CD8-positive, alpha-beta memory T cell (primary cell): Measurements from ENCODE around the gene PLLP. TPM values are rescaled to one million over a fixed set of nuclear protein-coding genes. Genes with fewer than 3 reads are reported as not detected.

Experiments
- CTCF ChIA-PET: fragments of 350-600 bp; sonication (Branson Sonifier 250); formaldehyde crosslinking; loops from one replicate; lab custom pipeline; 2021; ENCODE audit warnings: antibody characterized with exemption; lab: Charles Lee
- POLR2A ChIA-PET: fragments of 350-600 bp; sonication (Branson Sonifier 250); formaldehyde crosslinking; loops from one replicate; lab custom pipeline; 2021; ENCODE audit warnings: antibody characterized with exemption; lab: Charles Lee
- DNase-seq, 5 donors: peaks; one replicate each; pipeline versions ENCODE4 v3.0.0 to v3.0.0-alpha.2; 2020 to 2022; ENCODE audit warnings: mixed read lengths in 1 of 5
- H3K27ac ChIP-seq: one replicate; pipeline ENCODE4 v1.7.0; 2013; ENCODE audit warnings: low read depth, mild to moderate bottlenecking, low read length, moderate library complexity
- H3K27me3 ChIP-seq: 2 replicates; pipeline ENCODE4 v1.7.0; 2013; ENCODE audit warnings: low read length, mild to moderate bottlenecking; ENCODE audit not compliant: insufficient read depth, poor library complexity, severe bottlenecking
- H3K36me3 ChIP-seq: 2 replicates; pipeline ENCODE4 v1.7.0; 2013; ENCODE audit warnings: mild to moderate bottlenecking, low read length, moderate library complexity; ENCODE audit not compliant: insufficient read depth
- H3K4me1 ChIP-seq: 2 replicates; pipeline ENCODE4 v1.7.0; 2013; ENCODE audit warnings: mild to moderate bottlenecking, low read length, moderate library complexity; ENCODE audit not compliant: insufficient read depth
- H3K4me3 ChIP-seq: 2 replicates; pipeline ENCODE4 v1.7.0; 2013; ENCODE audit warnings: mild to moderate bottlenecking, low read length
- H3K9me3 ChIP-seq: 2 replicates; pipeline ENCODE4 v1.7.0; 2013; ENCODE audit warnings: mild to moderate bottlenecking, low read length
- H3K27ac Mint-ChIP-seq, 8 donors: one replicate each; pipeline ENCODE4 v1.8.0; 2020 to 2021; ENCODE audit warnings: mixed read lengths in 8 of 8, mild to moderate bottlenecking in 6 of 8, inconsistent platforms in 3 of 8, moderate library complexity in 3 of 8
- H3K27me3 Mint-ChIP-seq, 2 donors: one replicate each; pipeline ENCODE4 v1.8.0; 2020 to 2021; ENCODE audit warnings: mixed read lengths in 2 of 2, mild to moderate bottlenecking in 1 of 2, moderate library complexity in 1 of 2
- H3K36me3 Mint-ChIP-seq, 3 donors: one replicate each; pipeline ENCODE4 v1.8.0; 2020 to 2021; ENCODE audit warnings: mixed read lengths in 3 of 3, inconsistent platforms in 1 of 3, mild to moderate bottlenecking in 1 of 3
- H3K4me1 Mint-ChIP-seq, 3 donors: one replicate each; pipeline ENCODE4 v1.8.0; 2020 to 2021; ENCODE audit warnings: mixed read lengths in 3 of 3, inconsistent platforms in 1 of 3, mild to moderate bottlenecking in 1 of 3
- H3K4me3 Mint-ChIP-seq, 7 donors: one replicate each; pipeline ENCODE4 v1.8.0; 2020 to 2021; ENCODE audit warnings: mixed read lengths in 7 of 7, mild to moderate bottlenecking in 6 of 7, moderate library complexity in 4 of 7, inconsistent platforms in 2 of 7
- H3K9me3 Mint-ChIP-seq, 5 donors: one replicate each; pipeline ENCODE4 v1.8.0; 2020 to 2022; ENCODE audit warnings: mixed read lengths in 5 of 5, mild to moderate bottlenecking in 3 of 5, moderate library complexity in 2 of 5, inconsistent platforms in 1 of 5
- polyA plus RNA-seq: library from polyadenylated mRNA; unstranded; fragments of 300-500 nt; fragmentation: Illumina TruSeq; gene quantifications from one replicate; pipeline ENCODE4 v1.2.3, GENCODE V29; 2021
- total RNA-seq, 2 experiments: library from RNA; stranded (reverse); gene quantifications; one replicate each; pipeline ENCODE4 v1.2.3, GENCODE V29; 2021

The PLLP gene
- total and polyA plus RNA-seq, 3 experiments from 2014 or later, result 0.49 to 0.72 TPM; not detected in 1

GRCh38 chr16:57208926-57209325 lies 75.5 kb downstream of the PLLP start:
- Histone ChIP-seq H3K4me3 (no peak overlapping the region), H3K4me1 (no peaks in the 10 kb centered on the region), H3K27ac (no peak overlapping the region), H3K36me3 (peaks cover 45% of the 10 kb centered on the region), H3K27me3 (no peaks in the 10 kb centered on the region), H3K9me3 (no peaks in the 10 kb centered on the region)
- ChIA-PET POLR2A (interaction anchor here (0.5 kb wide), 1 partner anchor 159 kb away, joined by 3 read pairs; no protein-coding TSS in a partner anchor), CTCF (interaction anchor here (1.9 kb wide), 1 partner anchor 91 kb away, joined by 4 read pairs; no protein-coding TSS in a partner anchor)
- no peaks in the 10 kb centered on the region for H3K9me3 Mint-ChIP-seq
- H3K36me3 Mint-ChIP-seq, result peaks cover 14 to 79% (median 22%) of the 10 kb centered on the region in 3 donors
- no peak overlapping the region for H3K4me3 Mint-ChIP-seq
- DNase-seq, result no peak
- H3K27ac Mint-ChIP-seq, result no peak overlapping the region
- peaks cover 0 to 1% (median 0%) of the 10 kb centered on the region in 3 donors for H3K4me1 Mint-ChIP-seq
- H3K27me3 Mint-ChIP-seq, result no peaks in the 10 kb centered on the region

Other genes with a start within 250 kb of the PLLP start
- 1 to 10 TPM; 9.4 TPM for gene CPNE2, start 192.1 kb downstream of the PLLP start, total RNA-seq
- gene CPNE2, start 192.1 kb downstream of the PLLP start, polyA plus RNA-seq, result 90.4 TPM
- gene PSME3IP1, start 98.6 kb downstream of the PLLP start, total RNA-seq, result 100 to 1,000 TPM; 103 to 111 TPM
- 62.3 TPM for gene PSME3IP1, start 98.6 kb downstream of the PLLP start, polyA plus RNA-seq
- 10 to 100 TPM; 33.3 to 36.6 TPM for gene RSPRY1, start 98.3 kb downstream of the PLLP start, total RNA-seq
- gene RSPRY1, start 98.3 kb downstream of the PLLP start, polyA plus RNA-seq, result 41.0 TPM
- 10 to 100 TPM; 29.9 to 30.1 TPM for gene ARL2BP, start 39.4 kb downstream of the PLLP start, total RNA-seq
- gene ARL2BP, start 39.4 kb downstream of the PLLP start, polyA plus RNA-seq, result 112 TPM
- 10 to 100 TPM; 49.5 to 52.6 TPM for gene CCL22, start 74.1 kb upstream of the PLLP start, total RNA-seq
- not detected for gene CCL22, start 74.1 kb upstream of the PLLP start, polyA plus RNA-seq
- not detected for gene CX3CL1, start 87.8 kb upstream of the PLLP start, total RNA-seq
- not detected for gene CX3CL1, start 87.8 kb upstream of the PLLP start, polyA plus RNA-seq
- gene CCL17, start 120.1 kb upstream of the PLLP start, total RNA-seq, result 10 to 100 TPM; 18.6 to 18.9 TPM
- not detected for gene CCL17, start 120.1 kb upstream of the PLLP start, polyA plus RNA-seq
- gene CIAPIN1, start 162.7 kb upstream of the PLLP start, total RNA-seq, result 10 to 100 TPM; 79.0 to 81.1 TPM
- 52.0 TPM for gene CIAPIN1, start 162.7 kb upstream of the PLLP start, polyA plus RNA-seq
- 10 to 100 TPM; 50.5 to 51.9 TPM for gene COQ9, start 162.8 kb upstream of the PLLP start, total RNA-seq
- gene COQ9, start 162.8 kb upstream of the PLLP start, polyA plus RNA-seq, result 28.4 TPM
- gene POLR2C, start 178.0 kb upstream of the PLLP start, total RNA-seq, result 10 to 100 TPM; 92.3 to 95.0 TPM
- gene POLR2C, start 178.0 kb upstream of the PLLP start, polyA plus RNA-seq, result 36.1 TPM
- 1 to 10 TPM; 6.8 to 7.0 TPM for gene DOK4, start 201.8 kb upstream of the PLLP start, total RNA-seq
- gene DOK4, start 201.8 kb upstream of the PLLP start, polyA plus RNA-seq, result 3.3 TPM